Endothelial cell of umbilical vein (primary cell): ENCODE data around the gene CUX1. TPM values are rescaled to one million over a fixed set of nuclear protein-coding genes. Genes with fewer than 3 reads are reported as not detected.

Experiments
- BruUV-seq: library from RNA; stranded (reverse); fragments of 400-500 nt; replicated peaks from 2 replicates; lab custom pipeline; 2021; lab: Mats Ljungman, UMichigan
- CTCF ChIA-PET: fragments of 300-600, 350-600 bp; sonication (Branson Sonifier 250); formaldehyde crosslinking; loops from one replicate; lab custom pipeline; 2021; ENCODE audit warnings: antibody characterized with exemption, inconsistent platforms; lab: Charles Lee
- POLR2A ChIA-PET: fragments of 300-600, 350-600 bp; sonication (Branson Sonifier 250); formaldehyde crosslinking; loops from one replicate; lab custom pipeline; 2021; ENCODE audit warnings: antibody characterized with exemption, inconsistent platforms; lab: Charles Lee
- DNase-seq: peaks from one replicate; pipeline ENCODE4 v3.0.0-alpha.2; 2011; ENCODE audit warnings: low read depth, low spot score
- FAIRE-seq: peaks from 2 replicates; lab custom pipeline; 2011; peaks lifted over from hg19 to GRCh38; lab: Jason Lieb, UNC
- H2AFZ ChIP-seq: 2 replicates; pipeline ENCODE4 v1.6.0; 2012; ENCODE audit warnings: low read depth, low read length, control low read depth, inconsistent platforms
- H3K27ac ChIP-seq: 2 replicates; pipeline ENCODE4 v1.5.1; 2011; ENCODE audit warnings: low read depth, mild to moderate bottlenecking, control low read depth, low read length, moderate library complexity; ENCODE audit not compliant: insufficient read depth
- H3K27me3 ChIP-seq, 2 experiments: 2 replicates each; pipeline versions ENCODE4 v1.6.0 to v1.6.1; 2011; ENCODE audit warnings: low read length in 2 of 2, mixed read lengths in 1 of 2; ENCODE audit not compliant: control insufficient read depth in 2 of 2, insufficient read depth in 2 of 2
- H3K36me3 ChIP-seq, 2 experiments: 2 replicates in 1 of 2; 3 replicates in 1 of 2; pipeline ENCODE4 v1.5.1; 2011; ENCODE audit warnings: low read length in 2 of 2, mild to moderate bottlenecking in 1 of 2, moderate library complexity in 1 of 2; ENCODE audit not compliant: control insufficient read depth in 2 of 2, insufficient read depth in 2 of 2; ENCODE audit errors: extremely low read depth in 1 of 2
- H3K4me1 ChIP-seq: 3 replicates; pipeline ENCODE4 v1.5.1; 2011; ENCODE audit warnings: mild to moderate bottlenecking, low read length; ENCODE audit not compliant: control insufficient read depth, insufficient read depth; ENCODE audit errors: extremely low read depth
- H3K4me2 ChIP-seq: 2 replicates; pipeline ENCODE4 v1.6.1; 2011; ENCODE audit warnings: low read length, control low read depth, mixed read lengths; ENCODE audit not compliant: insufficient read depth
- H3K4me3 ChIP-seq, 3 experiments: fragments of 200-600 bp in 1 of 3; sonication (generic), shearing (Covaris generic) in 1 of 3; replicated peaks in 1 of 3; 2 replicates each; pipeline ENCODE4 v1.5.1; 2011 to 2016; ENCODE audit warnings: control low read depth in 3 of 3, low read length in 3 of 3, mild to moderate bottlenecking in 2 of 3, inconsistent platforms in 1 of 3, low read depth in 1 of 3, moderate library complexity in 1 of 3; ENCODE audit not compliant: insufficient read depth in 1 of 3
- H3K79me2 ChIP-seq: 2 replicates; pipeline ENCODE4 v1.6.0; 2012; ENCODE audit warnings: low read length, inconsistent platforms; ENCODE audit not compliant: control insufficient read depth, insufficient read depth
- H3K9ac ChIP-seq: replicated peaks from 2 replicates; pipeline ENCODE3; 2011; ENCODE audit warnings: low read length, control low read depth; ENCODE audit not compliant: insufficient read depth; ENCODE audit errors: extremely low read depth
- H3K9me1 ChIP-seq: replicated peaks from 3 replicates; pipeline ENCODE4 v1.6.0; 2011; ENCODE audit warnings: mild to moderate bottlenecking, low read length; ENCODE audit not compliant: control insufficient read depth, insufficient read depth; ENCODE audit errors: extremely low read depth
- H3K9me3 ChIP-seq: replicated peaks from 2 replicates; pipeline ENCODE4 v1.5.1; 2012; ENCODE audit warnings: low read length, inconsistent platforms; ENCODE audit not compliant: control insufficient read depth, insufficient read depth
- H4K20me1 ChIP-seq: replicated peaks from 2 replicates; pipeline ENCODE3; 2011; ENCODE audit warnings: mild to moderate bottlenecking, low read length; ENCODE audit not compliant: control insufficient read depth, insufficient read depth; ENCODE audit errors: extremely low read depth
- CTCF ChIP-seq, 2 donors: IDR thresholded peaks; 1 replicate in 1 of 2; 2 replicates in 1 of 2; pipeline ENCODE4 v1.5.1; 2011; ENCODE audit warnings: low read length in 2 of 2, mild to moderate bottlenecking in 2 of 2, moderate library complexity in 2 of 2, control low read depth in 1 of 2, inconsistent platforms in 1 of 2, low read depth in 1 of 2; ENCODE audit not compliant: insufficient read depth in 1 of 2; ENCODE audit errors: extremely low read depth in 1 of 2
- EZH2 ChIP-seq: IDR thresholded peaks from 2 replicates; pipeline ENCODE4 v1.6.1; 2012; ENCODE audit warnings: borderline replicate concordance, low read depth, mild to moderate bottlenecking, moderate library complexity, low read length, inconsistent platforms; ENCODE audit not compliant: severe bottlenecking
- FOS ChIP-seq: IDR thresholded peaks from 2 replicates; pipeline ENCODE4 v1.6.1; 2011; ENCODE audit warnings: mild to moderate bottlenecking, low read length, moderate library complexity, borderline replicate concordance; ENCODE audit not compliant: insufficient read depth
- GATA2 ChIP-seq: IDR thresholded peaks from 2 replicates; pipeline ENCODE4 v1.7.0; 2011; ENCODE audit warnings: low read depth, mild to moderate bottlenecking, moderate library complexity, mixed read lengths, low read length; ENCODE audit not compliant: insufficient read length, insufficient read depth
- JUN ChIP-seq: IDR thresholded peaks from 2 replicates; pipeline ENCODE4 v1.6.1; 2011; ENCODE audit warnings: borderline replicate concordance, low read depth; ENCODE audit not compliant: insufficient read length, insufficient read depth
- MAX ChIP-seq: IDR thresholded peaks from 2 replicates; pipeline ENCODE4 v1.6.1; 2011; ENCODE audit not compliant: insufficient read depth, insufficient read length
- MYC ChIP-seq: IDR thresholded peaks from one replicate; pipeline ENCODE4 v1.6.1; 2011; ENCODE audit warnings: mild to moderate bottlenecking, low read depth, low read length
- POLR2A ChIP-seq: IDR thresholded peaks from 2 replicates; pipeline ENCODE4 v1.6.1; 2012; ENCODE audit warnings: low read depth, mild to moderate bottlenecking, control low read depth, low read length
- POLR2AphosphoS5 ChIP-seq: IDR thresholded peaks from 2 replicates; pipeline ENCODE4 v1.6.1; 2012; ENCODE audit warnings: low read depth, mild to moderate bottlenecking, control low read depth, low read length, moderate library complexity; ENCODE audit not compliant: insufficient read depth
- dilution Hi-C: fragments of 300-500 bp; cut with MboI; formaldehyde crosslinking; loops from one replicate; pipeline ENCODE4 v1.15.0; 2019; ENCODE audit warnings: low sequenced_read_pairs; ENCODE audit not compliant: extremely low pct_ligation_motif_present
- intact Hi-C: fragments of 100-400 bp; cut with micrococcal nuclease; formaldehyde crosslinking; loops from one replicate; pipeline ENCODE4 v1.10.0; 2022
- polyA plus RNA-seq, 4 experiments: library from polyadenylated mRNA; depleted of rRNA in 3 of 4; stranded (reverse) in 3 of 4; unstranded in 1 of 4; fragments of >200 nt; gene quantifications; 2 replicates each; pipeline versions ENCODE4 v1.2.1 to v1.2.3, GENCODE V29; 2011 to 2012; ENCODE audit warnings: missing spikeins in 1 of 4
- total RNA-seq: library from RNA; stranded (reverse); gene quantifications from 2 replicates; pipeline ENCODE4 v1.2.3, GENCODE V29; 2021

Gene CUX1
- total and polyA plus RNA-seq, 2 donors (not counting 3 experiments of a cell fraction or from before 2014, with no cell fraction given) = 13.8 to 49.8 TPM

- H3K4me1 ChIP-seq = no peaks in the 10 kb centered on the region
- H3K27ac ChIP-seq = no peak overlapping the region
- no peak overlapping the region for H3K4me2 ChIP-seq
- H2AFZ ChIP-seq = no peak overlapping the region
- H3K9me3 ChIP-seq = no peaks in the 10 kb centered on the region
- H3K36me3 ChIP-seq = peaks cover 0 to 17% of the 10 kb centered on the region in 2 experiments
- FAIRE-seq = no peak
- H3K27me3 ChIP-seq = no peaks in the 10 kb centered on the region
- POLR2A ChIA-PET = no interaction called here
- DNase-seq = no peak
- no peaks in the 10 kb centered on the region for H3K9me1 ChIP-seq
- CTCF ChIA-PET = no interaction called here
- no peaks in the 10 kb centered on the region for H4K20me1 ChIP-seq
- no peaks in the 10 kb centered on the region for H3K79me2 ChIP-seq
- no peak for TF ChIP-seq JUN
- no peak overlapping the region for H3K4me3 ChIP-seq
- dilution Hi-C loops (no loop called here), intact Hi-C loops (no loop called here)
- no peak overlapping the region for H3K9ac ChIP-seq
- BruUV-seq = no TSS peak
Measured at GRCh38 chr7:102208826-102209225, 391.4 kb downstream of the CUX1 start.

- Histone ChIP-seq H4K20me1 (no peaks in the 10 kb centered on the region), H3K27ac (no peak overlapping the region), H3K4me3 (no peak overlapping the region), H3K9me3 (no peaks in the 10 kb centered on the region), H3K36me3 (peaks cover 0 to 7% of the 10 kb centered on the region in 2 experiments), H3K79me2 (no peaks in the 10 kb centered on the region), H3K9me1 (no peaks in the 10 kb centered on the region), H3K4me2 (no peak overlapping the region), H3K4me1 (no peaks in the 10 kb centered on the region), H3K27me3 (no peaks in the 10 kb centered on the region), H2AFZ (no peak overlapping the region), H3K9ac (no peak overlapping the region)
- dilution Hi-C loops = no loop called here
- intact Hi-C loops = no loop called here
- FAIRE-seq (no peak), DNase-seq (no peak)
- no peak for TF ChIP-seq EZH2
- no peak for TF ChIP-seq JUN
- no peak for TF ChIP-seq GATA2
- no peak for TF ChIP-seq FOS
- no peak for TF ChIP-seq POLR2AphosphoS5
- no peak for TF ChIP-seq POLR2A
- TF ChIP-seq MYC = no peak
- TF ChIP-seq MAX = no peak
- TF ChIP-seq CTCF (IDR thresholded peaks at IDR 0.05; ENCODE audit: extremely low read depth in 1 of 2, insufficient read depth in 1 of 2, low read depth in 1 of 2, low read length in 2 of 2) = no peak
- POLR2A ChIA-PET = no interaction called here
- CTCF ChIA-PET = no interaction called here
- BruUV-seq = no TSS peak
Measured at GRCh38 chr7:102210787-102211186, 393.4 kb downstream of the CUX1 start.
